PC-9 (cell line): ENCODE results near the gene ERC2. TPM values are rescaled to one million over a fixed set of nuclear protein-coding genes. Genes with fewer than 3 reads are reported as not detected.

Experiments used
- BruUV-seq: library from RNA; stranded (reverse); fragments of 400-500 nt; replicated peaks from 2 replicates; lab custom pipeline; 2021; lab: Mats Ljungman, UMichigan
- CTCF ChIA-PET: fragments of 300-600 bp; sonication (Branson Sonifier 250); formaldehyde crosslinking; loops from one replicate; lab custom pipeline; 2022; ENCODE audit warnings: antibody characterized with exemption; lab: Charles Lee
- POLR2A ChIA-PET: fragments of 300-600 bp; sonication (Branson Sonifier 250); formaldehyde crosslinking; loops from one replicate; lab custom pipeline; 2022; ENCODE audit warnings: antibody characterized with exemption; ENCODE audit not compliant: unreplicated experiment; lab: Charles Lee
- DNase-seq, 2 experiments: peaks; one replicate each; pipeline versions ENCODE4 v3.0.0 to v3.0.0-alpha.2; 2015 to 2022; ENCODE audit warnings: mixed read lengths in 1 of 2
- H2AFZ ChIP-seq: fragments of 200-600 bp; sonication (generic); 2 replicates; pipeline ENCODE4 v1.8.1; 2017; ENCODE audit warnings: antibody characterized with exemption
- H3F3A ChIP-seq: fragments of 200-600 bp; sonication (generic); 2 replicates; pipeline ENCODE4 v1.8.1; 2017; ENCODE audit warnings: antibody characterized with exemption, mild to moderate bottlenecking, low read depth; ENCODE audit not compliant: insufficient read depth
- H3K27ac ChIP-seq: fragments of 200-600 bp; sonication (generic); 2 replicates; pipeline ENCODE4 v1.6.1; 2016; ENCODE audit warnings: mixed run types
- H3K27me3 ChIP-seq: fragments of 200-600 bp; sonication (generic); 2 replicates; pipeline ENCODE4 v1.6.1; 2016; ENCODE audit warnings: low read depth, mixed run types; ENCODE audit not compliant: insufficient read depth
- H3K36me3 ChIP-seq: fragments of 200-600 bp; sonication (generic); 2 replicates; pipeline ENCODE4 v1.6.1; 2016; ENCODE audit warnings: low read depth, mixed run types
- H3K4me1 ChIP-seq: fragments of 200-600 bp; sonication (generic); replicated peaks from 2 replicates; pipeline ENCODE4 v1.6.1; 2016; ENCODE audit warnings: mixed run types; ENCODE audit not compliant: insufficient read depth
- H3K4me2 ChIP-seq: fragments of 200-600 bp; sonication (generic); 2 replicates; pipeline ENCODE4 v1.6.1; 2017; ENCODE audit warnings: mixed run types
- H3K4me3 ChIP-seq: fragments of 200-600 bp; sonication (generic); 2 replicates; pipeline ENCODE4 v1.6.1; 2016; ENCODE audit warnings: mixed run types
- H3K79me2 ChIP-seq: fragments of 200-600 bp; sonication (generic); 2 replicates; pipeline ENCODE4 v1.6.1; 2017; ENCODE audit warnings: low read depth, mixed run types
- H3K9me2 ChIP-seq: fragments of 200-600 bp; sonication (generic); 2 replicates; pipeline ENCODE4 v1.8.1; 2017; ENCODE audit warnings: mild to moderate bottlenecking; ENCODE audit not compliant: insufficient read depth
- H3K9me3 ChIP-seq: fragments of 200-600 bp; sonication (generic); 2 replicates; pipeline ENCODE4 v1.8.1; 2016; ENCODE audit warnings: low read depth; ENCODE audit not compliant: insufficient read depth
- H4K20me1 ChIP-seq: fragments of 200-600 bp; sonication (generic); 2 replicates; pipeline ENCODE4 v1.8.1; 2017; ENCODE audit not compliant: insufficient read depth
- CTCF ChIP-seq: fragments of 200-600 bp; sonication (generic); conservative IDR thresholded peaks from 2 replicates; pipeline ENCODE4 v1.6.1; 2017; ENCODE audit warnings: mixed run types, antibody characterized with exemption, mild to moderate bottlenecking, moderate library complexity
- EZH2 ChIP-seq: fragments of 200-600 bp; sonication (generic); IDR thresholded peaks from 2 replicates; pipeline ENCODE4 v1.8.0; 2017; ENCODE audit warnings: antibody characterized with exemption, low read depth
- intact Hi-C: fragments of 100-400 bp; cut with micrococcal nuclease; formaldehyde crosslinking; loops from one replicate; pipeline ENCODE4 v1.10.0; 2022; ENCODE audit not compliant: unreplicated experiment
- total RNA-seq: library from RNA; stranded (reverse); gene quantifications from 2 replicates; pipeline ENCODE4 v1.2.3, GENCODE V29; 2021

Gene ERC2
- total RNA-seq, 1 experiment from 2014 or later, result 1.4 TPM

- ChIA-PET POLR2A (interaction anchor here (0.6 to 1.0 kb wide), 4 partner anchors 49 to 175 kb away, joined by 3 to 5 read pairs (median 4); no protein-coding TSS in a partner anchor), CTCF (interaction anchor here (1.0 kb wide), 1 partner anchor 47 kb away, joined by 3 read pairs; no protein-coding TSS in a partner anchor)
- DNase-seq, result no peak
- Histone ChIP-seq H3K36me3 (no peaks in the 10 kb centered on the region), H3K9me3 (no peaks in the 10 kb centered on the region), H3K4me3 (no peak overlapping the region), H3F3A (peaks cover 15% of the 10 kb centered on the region; the same call in 1 of the 2 replicates), H2AFZ (no peak overlapping the region), H4K20me1 (no peaks in the 10 kb centered on the region), H3K4me2 (no peak overlapping the region), H3K9me2 (no peaks in the 10 kb centered on the region), H3K27ac (no peak overlapping the region), H3K4me1 (peaks cover 19% of the 10 kb centered on the region), H3K27me3 (no peaks in the 10 kb centered on the region), H3K79me2 (no peaks in the 10 kb centered on the region)
- TSS peak; percentile 74 for BruUV-seq
- intact Hi-C loops, result no loop called here
- TF ChIP-seq CTCF (no peak), EZH2 (no peak)
Observed at GRCh38 chr3:55571216-55571813, 897.0 kb downstream of the ERC2 start.

GRCh38 chr3:55570271-55570711 lies 898.0 kb downstream of the ERC2 start:
- Histone ChIP-seq H3K79me2 (no peaks in the 10 kb centered on the region), H3K4me1 (peaks cover 19% of the 10 kb centered on the region), H2AFZ (no peak overlapping the region), H3K27me3 (no peaks in the 10 kb centered on the region), H3K9me2 (no peaks in the 10 kb centered on the region), H3K27ac (no peak overlapping the region), H4K20me1 (no peaks in the 10 kb centered on the region), H3F3A (peaks cover 15% of the 10 kb centered on the region; the same call in 1 of the 2 replicates), H3K9me3 (no peaks in the 10 kb centered on the region), H3K4me2 (no peak overlapping the region), H3K4me3 (no peak overlapping the region), H3K36me3 (no peaks in the 10 kb centered on the region)
- intact Hi-C loops, result no loop called here
- DNase-seq, result no peak
- ChIA-PET CTCF (no interaction called here), POLR2A (no interaction called here)
- no TSS peak for BruUV-seq
- no peak for TF ChIP-seq CTCF
- no peak for TF ChIP-seq EZH2

GRCh38 chr3:55569033-55569599 lies 899.2 kb downstream of the ERC2 start:
- Histone ChIP-seq H3K4me3 (no peak overlapping the region), H4K20me1 (no peaks in the 10 kb centered on the region), H3F3A (peaks cover 15% of the 10 kb centered on the region; the same call in 1 of the 2 replicates), H3K9me2 (no peaks in the 10 kb centered on the region), H3K4me1 (peaks cover 19% of the 10 kb centered on the region), H3K36me3 (no peaks in the 10 kb centered on the region), H3K27ac (peak overlapping the region; percentile 71), H3K27me3 (no peaks in the 10 kb centered on the region), H3K79me2 (no peaks in the 10 kb centered on the region), H3K9me3 (no peaks in the 10 kb centered on the region), H2AFZ (no peak overlapping the region), H3K4me2 (peak overlapping the region; percentile 46)
- ChIA-PET POLR2A (interaction anchor here (0.6 to 0.7 kb wide), 4 partner anchors 45 to 153 kb away, joined by 3 to 8 read pairs (median 6); no protein-coding TSS in a partner anchor), CTCF (no interaction called here)
- TF ChIP-seq EZH2, result no peak
- TF ChIP-seq CTCF, result no peak
- peak; percentile 80 to 98 for DNase-seq
- no TSS peak for BruUV-seq
- intact Hi-C loops, result loop anchor here (1.0 kb wide), 7 partner anchors 28 to 328 kb away; no protein-coding TSS in a partner anchor
